Dedifferentiated amniotic fluid mesenchymal stem cell (primary cell): ENCODE results near the gene MCCC2.
"Not testable (repeated sequence)": the region's sequence is repeated elsewhere in the genome, so short reads cannot be mapped to it uniquely, and the experiment has no call there.

Experiments
- DNase-seq: peaks from one replicate; pipeline ENCODE4 v3.0.0-alpha.2; 2016; ENCODE audit errors: extremely low spot score

The MCCC2 gene

GRCh38 chr5:71586941-71587765 is at the start of gene MCCC2:
MCCC2 (plus strand) TSS chr5:71587340; CDS start chr5:71587426, 86 bp downstream.
- DNase-seq, result peak; percentile 96

DNA sequence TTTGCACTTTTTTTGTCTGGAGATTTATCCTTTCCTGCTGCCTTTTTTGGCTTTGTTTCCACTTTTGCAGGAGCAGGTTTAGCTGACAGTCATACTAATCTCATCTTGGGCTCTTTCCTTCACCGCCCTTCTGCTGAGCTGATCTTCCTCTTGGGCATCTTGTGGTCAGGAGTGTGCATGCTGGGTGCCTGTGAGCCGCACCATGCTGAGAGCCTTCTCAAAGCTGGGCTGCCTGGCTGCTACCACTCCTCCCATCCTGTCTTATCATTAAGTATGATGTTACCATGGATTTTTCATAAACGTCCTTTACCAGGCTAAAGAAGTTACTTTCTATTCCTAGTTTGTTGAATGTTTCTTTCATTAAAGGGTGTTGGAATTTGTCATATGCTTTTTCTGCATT is 49.5 kb upstream of the MCCC2 start:
- no peak for DNase-seq

GRCh38 chr5:71550885-71551284 is 36.3 kb upstream of the MCCC2 start:
- not testable (repeated sequence) for DNase-seq

DNA sequence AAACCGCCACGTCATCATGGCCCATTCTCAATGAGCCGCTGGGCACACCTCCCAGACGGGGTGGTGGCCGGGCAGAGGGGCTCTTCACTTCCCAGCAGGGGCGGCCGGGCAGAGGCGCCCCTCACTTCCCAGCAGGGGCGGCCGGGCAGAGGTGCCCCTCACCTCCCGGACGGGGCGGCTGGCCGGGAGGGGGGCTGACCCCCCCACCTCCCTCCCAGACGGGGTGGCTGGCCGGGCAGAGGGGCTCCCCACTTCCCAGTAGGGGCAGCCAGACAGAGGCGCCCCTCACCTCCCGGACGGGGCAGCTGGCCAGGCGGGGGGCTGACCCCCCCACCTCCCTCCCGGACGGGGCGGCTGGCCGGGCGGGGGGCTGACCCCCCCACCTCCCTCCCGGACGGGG is 35.6 kb upstream of the MCCC2 start:
- DNase-seq, result not testable (repeated sequence)

DNA sequence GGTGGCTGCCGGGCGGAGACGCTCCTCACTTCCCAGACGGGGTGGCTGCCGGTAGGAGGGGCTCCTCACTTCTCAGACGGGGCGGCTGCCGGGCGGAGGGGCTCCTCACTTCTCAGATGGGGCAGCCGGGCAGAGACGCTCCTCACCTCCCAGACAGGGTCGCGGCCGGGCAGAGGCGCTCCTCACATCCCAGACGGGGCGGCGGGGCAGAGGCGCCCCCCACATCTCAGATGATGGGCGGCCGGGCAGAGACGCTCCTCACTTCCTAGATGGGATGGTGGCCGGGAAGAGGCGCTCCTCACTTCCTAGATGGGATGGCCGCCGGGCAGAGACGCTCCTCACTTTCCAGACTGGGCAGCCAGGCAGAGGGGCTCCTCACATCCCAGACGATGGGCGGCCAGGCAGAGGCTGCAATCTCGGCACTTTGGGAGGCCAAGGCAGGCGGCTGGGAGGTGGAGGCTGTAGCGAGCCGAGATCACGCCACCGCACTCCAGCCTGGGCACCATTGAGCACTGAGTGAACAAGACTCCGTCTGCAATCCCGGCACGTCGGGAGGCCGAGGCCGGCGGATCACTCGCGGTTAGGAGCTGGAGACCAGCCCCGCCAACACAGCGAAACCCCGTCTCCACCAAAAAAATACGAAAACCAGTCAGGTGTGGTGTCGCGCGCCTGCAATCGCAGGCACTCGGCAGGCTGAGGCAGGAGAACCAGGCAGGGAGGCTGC is 35.0 kb upstream of the MCCC2 start:
- DNase-seq, result not testable (repeated sequence)

- no peak for DNase-seq
Observed at GRCh38 chr5:71563161-71563560, 24.0 kb upstream of the MCCC2 start.

DNA sequence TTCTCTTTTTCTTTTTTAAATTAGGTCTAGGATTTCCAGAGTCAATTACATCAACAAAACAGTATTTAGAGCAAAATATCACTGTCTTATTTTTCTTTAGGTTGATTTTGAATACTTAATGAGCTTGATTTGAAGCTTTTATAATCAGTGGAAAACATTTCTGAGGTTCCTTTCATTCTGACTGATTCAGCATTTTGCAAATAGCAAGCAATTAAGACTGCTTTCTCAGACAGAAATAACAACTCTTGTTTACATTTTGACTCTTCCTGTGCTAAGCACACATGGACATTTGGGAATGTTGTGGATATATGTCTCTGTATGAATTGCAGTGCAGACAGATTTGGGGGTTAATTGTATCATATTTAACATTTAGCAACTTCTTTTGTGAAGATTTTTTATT is 22.2 kb upstream of the MCCC2 start:
- DNase-seq, result no peak

GRCh38 chr5:71569748-71570509 is 17.2 kb upstream of the MCCC2 start:
- DNase-seq, result no peak

GRCh38 chr5:71571811-71572210 is 15.3 kb upstream of the MCCC2 start:
- DNase-seq, result not testable (repeated sequence)

GRCh38 chr5:71573591-71573990 is 13.5 kb upstream of the MCCC2 start:
- DNase-seq, result no peak

DNA sequence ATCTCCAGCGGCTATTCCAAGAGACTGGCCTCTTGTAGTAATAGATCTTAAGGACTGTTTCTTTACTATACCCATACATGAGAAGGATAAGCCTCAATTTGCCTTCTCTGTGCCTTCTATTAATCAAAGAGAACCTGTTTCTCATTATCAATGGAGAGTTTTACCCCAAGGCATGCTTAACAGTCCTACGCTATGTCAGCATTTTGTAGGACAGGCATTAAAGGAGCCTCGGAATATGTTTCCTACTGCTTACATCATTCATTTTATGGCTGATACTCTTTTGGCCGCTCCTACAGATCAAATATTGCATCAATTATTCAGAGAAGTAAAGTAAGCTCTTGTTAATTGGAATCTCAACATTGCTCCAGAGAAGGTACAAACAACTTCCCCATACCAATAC is 11.6 kb upstream of the MCCC2 start:
- DNase-seq, result not testable (repeated sequence)

DNA sequence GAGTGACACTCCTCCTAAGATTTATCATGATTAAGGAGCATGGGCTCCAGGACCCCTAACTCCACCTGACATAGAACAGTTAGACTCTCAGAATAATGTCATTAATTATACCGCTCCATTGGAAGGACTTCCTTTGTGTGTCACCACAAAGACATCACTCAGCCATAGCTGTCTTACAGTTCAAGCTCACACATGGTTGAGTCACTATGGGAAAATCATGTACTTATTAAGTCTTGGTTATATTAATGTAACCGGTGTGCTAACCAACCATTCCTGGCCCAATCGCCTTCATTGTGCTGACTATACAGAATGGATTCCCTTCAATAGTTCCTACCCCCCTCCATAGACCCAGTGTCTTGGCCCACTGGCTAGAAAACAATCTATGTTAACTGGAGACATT is 10.9 kb upstream of the MCCC2 start:
- DNase-seq, result no peak

GRCh38 chr5:71577839-71578238 is 9.3 kb upstream of the MCCC2 start:
- not testable (repeated sequence) for DNase-seq

- DNase-seq, result no peak
Observed at GRCh38 chr5:71582945-71583584, 4.1 kb upstream of the MCCC2 start.

DNA sequence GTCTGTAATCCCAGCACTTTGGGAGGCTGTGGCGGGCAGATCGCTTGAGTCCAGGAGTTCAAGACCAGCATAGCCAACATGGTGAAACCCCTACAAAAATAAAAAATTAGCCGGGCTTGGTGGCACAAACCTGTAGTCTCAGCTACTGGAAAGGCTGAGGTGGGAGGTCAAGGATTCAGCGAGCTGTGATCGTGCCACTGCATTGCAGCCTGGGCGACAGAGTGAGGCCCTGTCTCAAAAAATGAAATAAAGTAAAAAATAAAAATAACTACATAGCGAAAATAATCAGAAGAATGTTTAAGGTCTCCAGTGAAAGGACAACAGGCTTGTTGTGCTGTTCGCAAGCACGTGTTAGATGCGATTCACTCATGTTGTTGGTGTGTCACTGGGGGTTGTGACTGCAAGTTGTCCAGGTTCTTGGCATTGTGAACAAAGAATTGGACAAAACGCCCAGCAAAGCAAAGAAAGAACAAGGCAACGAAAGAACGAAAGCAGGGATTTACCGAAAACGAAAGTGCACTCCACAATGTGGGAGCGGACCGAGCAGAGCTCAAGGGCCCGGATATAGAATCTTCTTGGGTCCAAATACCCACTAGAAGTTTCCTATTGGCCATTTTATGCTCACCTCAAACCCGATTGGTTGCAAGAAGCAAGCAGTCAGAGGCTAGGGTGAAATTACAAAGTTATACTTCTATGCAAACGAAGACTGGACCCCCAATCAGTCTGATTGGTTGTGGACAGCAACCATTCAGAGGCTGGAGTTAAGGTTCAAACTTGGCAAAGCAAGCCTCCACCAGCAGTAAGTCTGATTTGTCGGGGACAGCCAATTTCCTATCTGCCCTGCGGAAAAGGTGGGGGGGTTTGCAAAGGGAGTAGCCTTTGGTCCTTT is 844 bp upstream of the MCCC2 start:
- DNase-seq, result no peak

DNA sequence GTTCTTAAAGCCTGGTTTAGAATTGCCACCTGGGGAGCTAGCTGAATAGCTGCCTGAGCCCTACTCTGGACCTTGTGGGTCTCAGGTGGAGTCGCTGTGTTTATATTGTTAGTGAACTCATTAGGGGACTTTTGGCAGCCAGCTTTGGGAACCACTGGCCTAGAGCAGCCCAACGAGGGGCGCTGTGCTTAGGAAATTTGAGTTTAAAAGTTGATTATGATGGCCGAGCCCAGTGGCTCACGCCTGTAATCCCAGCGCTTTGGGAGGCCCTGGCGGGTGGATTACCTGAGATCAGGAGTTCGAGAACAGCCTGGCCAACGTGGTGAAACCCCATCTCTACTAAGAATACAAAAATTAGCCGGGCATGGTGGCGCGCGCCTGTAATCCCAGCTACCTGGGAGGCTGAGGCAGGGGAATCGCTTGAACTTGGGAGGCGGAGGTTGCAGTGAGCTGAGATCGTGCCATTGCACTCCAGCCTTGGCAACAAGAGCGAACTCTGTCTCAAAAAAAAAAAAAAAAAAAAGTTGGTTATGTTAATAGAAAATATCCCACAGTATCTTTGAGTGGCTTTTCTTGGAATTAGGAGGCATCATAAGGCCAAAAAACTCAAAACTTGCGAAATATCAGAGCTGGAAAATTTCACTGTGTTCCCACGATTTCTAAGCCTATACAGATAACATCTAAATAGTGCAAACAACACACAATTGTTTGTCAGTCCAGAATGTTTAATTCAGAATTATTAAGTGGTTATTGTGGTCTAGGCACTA is 809 bp downstream of the MCCC2 start:
- DNase-seq, result no peak

DNA sequence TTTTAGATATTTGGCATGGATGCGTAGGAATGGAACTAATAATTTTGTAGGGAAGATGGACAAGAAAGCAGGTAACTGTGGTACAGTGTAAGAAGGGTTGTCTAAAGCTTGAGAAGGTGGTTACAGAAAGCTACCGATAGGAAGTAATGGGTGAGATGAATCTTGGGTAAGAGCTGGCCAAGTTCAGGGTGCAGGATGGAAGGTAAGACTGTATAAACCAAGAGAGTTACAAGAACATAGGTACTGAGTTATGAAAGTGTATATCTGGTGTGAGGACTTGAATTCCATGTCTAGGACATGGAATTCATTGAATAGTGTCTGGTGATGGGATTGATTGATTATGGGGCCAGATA is 1.4 kb downstream of the MCCC2 start:
- DNase-seq, result no peak

GRCh38 chr5:71589903-71590302 is 2.8 kb downstream of the MCCC2 start:
- no peak for DNase-seq

- no peak for DNase-seq
Observed at GRCh38 chr5:71591100-71591499, 4.0 kb downstream of the MCCC2 start.

DNA sequence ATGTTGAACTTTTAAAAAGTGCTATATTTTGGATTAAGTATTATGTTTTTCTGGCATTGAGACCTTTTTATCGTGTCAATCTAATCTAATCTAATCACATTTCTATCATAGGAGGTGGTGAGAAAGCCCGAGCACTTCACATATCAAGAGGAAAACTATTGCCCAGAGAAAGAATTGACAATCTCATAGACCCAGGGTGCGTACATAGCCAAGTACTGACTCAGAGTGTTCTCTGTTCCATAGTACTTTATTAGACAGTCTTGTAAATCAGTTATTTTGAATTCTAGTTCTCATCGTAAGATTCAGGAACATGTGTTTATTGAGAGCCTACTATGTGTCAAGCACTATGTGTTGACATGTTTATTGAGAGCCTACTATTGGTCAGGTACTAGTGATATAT is 9.0 kb downstream of the MCCC2 start:
- DNase-seq, result no peak
